IMR-90 (cell line): Measurements from ENCODE around the gene THPO. TPM values are rescaled to one million over a fixed set of nuclear protein-coding genes. Genes with fewer than 3 reads are reported as not detected.

ENCODE experiments used
- ATAC-seq: fragments of 200-7000 bp; cut with Tn5 transposase; 2 replicates; pipeline ENCODE4 v1.9.1; 2020; ENCODE audit warnings: low read depth, mild to moderate bottlenecking, moderate library complexity
- BruUV-seq: library from RNA; stranded (reverse); fragments of 400-500 nt; replicated peaks from 2 replicates; lab custom pipeline; 2021; lab: Mats Ljungman, UMichigan
- CTCF ChIA-PET: fragments of 300-600 bp; formaldehyde crosslinking; extraction: SDS; loops from one replicate; lab custom pipeline; 2021; ENCODE audit warnings: antibody characterized with exemption; lab: Yijun Ruan, JAX
- POLR2A ChIA-PET: fragments of 300-600 bp; sonication (Branson Sonifier 250); formaldehyde crosslinking; loops from one replicate; lab custom pipeline; 2022; ENCODE audit warnings: antibody characterized with exemption; ENCODE audit not compliant: unreplicated experiment; lab: Charles Lee
- DNase-seq: peaks from one replicate; pipeline ENCODE4 v3.0.0; 2013
- H2AFZ ChIP-seq: replicated peaks from 2 replicates; pipeline ENCODE3; 2013; ENCODE audit warnings: low read length, mild to moderate bottlenecking; ENCODE audit not compliant: poor library complexity
- H2AK5ac ChIP-seq: 2 replicates; pipeline ENCODE4 v1.6.1; 2013; ENCODE audit warnings: low read depth, low read length, inconsistent platforms
- H2AK9ac ChIP-seq: replicated peaks from 2 replicates; pipeline ENCODE3; 2013; ENCODE audit warnings: mild to moderate bottlenecking, low read depth, low read length, moderate library complexity; ENCODE audit not compliant: poor library complexity
- H2BK120ac ChIP-seq: 2 replicates; pipeline ENCODE4 v1.6.1; 2013; ENCODE audit warnings: low read depth, low read length, inconsistent platforms
- H2BK15ac ChIP-seq: 3 replicates; pipeline ENCODE4 v1.6.1; 2013; ENCODE audit warnings: low read depth, low read length, inconsistent platforms
- H2BK20ac ChIP-seq: 2 replicates; pipeline ENCODE4 v1.6.1; 2013; ENCODE audit warnings: low read depth, mild to moderate bottlenecking, inconsistent platforms, low read length, moderate library complexity
- H2BK5ac ChIP-seq: 2 replicates; pipeline ENCODE4 v1.6.1; 2013; ENCODE audit warnings: mild to moderate bottlenecking, low read depth, low read length, inconsistent platforms; ENCODE audit not compliant: poor library complexity, severe bottlenecking
- H3K14ac ChIP-seq: replicated peaks from 2 replicates; pipeline ENCODE4 v1.6.1; 2013; ENCODE audit warnings: low read depth, low read length, inconsistent platforms
- H3K18ac ChIP-seq: 2 replicates; pipeline ENCODE4 v1.6.1; 2013; ENCODE audit warnings: low read depth, low read length, control low read depth
- H3K23ac ChIP-seq: 2 replicates; pipeline ENCODE4 v1.6.1; 2013; ENCODE audit warnings: low read depth, low read length, inconsistent platforms
- H3K27ac ChIP-seq: 2 replicates; pipeline ENCODE4 v1.5.1; 2013; ENCODE audit warnings: mild to moderate bottlenecking, control low read depth, low read length; ENCODE audit not compliant: insufficient read depth
- H3K27me3 ChIP-seq: 2 replicates; pipeline ENCODE4 v1.6.1; 2013; ENCODE audit warnings: low read length; ENCODE audit not compliant: control insufficient read depth, insufficient read depth
- H3K36me3 ChIP-seq: 2 replicates; pipeline ENCODE4 v1.6.1; 2013; ENCODE audit warnings: low read length, mixed read lengths; ENCODE audit not compliant: control insufficient read depth, insufficient read depth
- H3K4ac ChIP-seq: 2 replicates; pipeline ENCODE4 v1.6.1; 2013; ENCODE audit warnings: low read depth, low read length, inconsistent platforms
- H3K4me1 ChIP-seq: 2 replicates; pipeline ENCODE4 v1.6.1; 2013; ENCODE audit warnings: low read length, mixed read lengths; ENCODE audit not compliant: control insufficient read depth, insufficient read depth
- H3K4me2 ChIP-seq: 2 replicates; pipeline ENCODE4 v1.6.1; 2013; ENCODE audit warnings: low read depth, mild to moderate bottlenecking, control low read depth, low read length, moderate library complexity
- H3K4me3 ChIP-seq: 2 replicates; pipeline ENCODE4 v1.5.1; 2013; ENCODE audit warnings: low read depth, mild to moderate bottlenecking, control low read depth, low read length, moderate library complexity; ENCODE audit not compliant: insufficient read depth
- H3K56ac ChIP-seq: 2 replicates; pipeline ENCODE4 v1.6.1; 2013; ENCODE audit warnings: low read length, inconsistent platforms; ENCODE audit not compliant: insufficient read depth; ENCODE audit errors: extremely low read depth
- H3K79me1 ChIP-seq, 2 experiments: 2 replicates each; pipeline ENCODE4 v1.6.1; 2013; ENCODE audit warnings: low read length in 2 of 2, inconsistent platforms in 1 of 2, low read depth in 1 of 2
- H3K9ac ChIP-seq: 2 replicates; pipeline ENCODE4 v1.6.1; 2013; ENCODE audit warnings: low read depth, low read length, control low read depth
- H3K9me1 ChIP-seq: 2 replicates; pipeline ENCODE4 v1.6.1; 2013; ENCODE audit warnings: low read length, inconsistent platforms; ENCODE audit not compliant: insufficient read depth
- H3K9me3 ChIP-seq: 2 replicates; pipeline ENCODE4 v1.6.1; 2013; ENCODE audit warnings: low read length; ENCODE audit not compliant: control insufficient read depth, insufficient read depth
- H4K20me1 ChIP-seq: 2 replicates; pipeline ENCODE4 v1.6.1; 2013; ENCODE audit warnings: low read length, inconsistent platforms; ENCODE audit not compliant: insufficient read depth
- H4K5ac ChIP-seq: 2 replicates; pipeline ENCODE4 v1.6.1; 2013; ENCODE audit warnings: mild to moderate bottlenecking, low read depth, low read length, control low read depth
- H4K8ac ChIP-seq, 2 experiments: 2 replicates each; pipeline ENCODE4 v1.6.1; 2013; ENCODE audit warnings: low read depth in 2 of 2, low read length in 2 of 2, control low read depth in 1 of 2, inconsistent platforms in 1 of 2
- H4K91ac ChIP-seq: 2 replicates; pipeline ENCODE4 v1.6.1; 2013; ENCODE audit warnings: low read depth, low read length, inconsistent platforms; ENCODE audit not compliant: insufficient read depth
- CEBPB ChIP-seq: IDR thresholded peaks from 2 replicates; pipeline ENCODE4 v1.6.1; 2012; ENCODE audit warnings: low read depth, low read length, improper control_type of control experiment
- CHD1 ChIP-seq: IDR thresholded peaks from 2 replicates; pipeline ENCODE4 v1.6.1; 2012; ENCODE audit warnings: low read depth, low read length, improper control_type of control experiment
- MAFK ChIP-seq: IDR thresholded peaks from 2 replicates; pipeline ENCODE4 v1.6.1; 2012; ENCODE audit warnings: low read depth, low read length, improper control_type of control experiment
- POLR2A ChIP-seq: IDR thresholded peaks from 2 replicates; pipeline ENCODE4 v1.6.1; 2012; ENCODE audit warnings: mild to moderate bottlenecking, low read depth, low read length
- RAD21 ChIP-seq: IDR thresholded peaks from 2 replicates; pipeline ENCODE4 v1.6.1; 2012; ENCODE audit warnings: low read length, improper control_type of control experiment
- RCOR1 ChIP-seq: IDR thresholded peaks from 2 replicates; pipeline ENCODE4 v1.6.1; 2012; ENCODE audit warnings: mild to moderate bottlenecking, low read length, improper control_type of control experiment; ENCODE audit not compliant: insufficient replicate concordance
- RFX5 ChIP-seq: IDR thresholded peaks from 2 replicates; pipeline ENCODE4 v1.8.0; 2012; ENCODE audit warnings: low read depth, mild to moderate bottlenecking, low read length, moderate library complexity
- WGBS, 2 experiments: methylation state at CpG; one replicate each; pipeline versions ENCODE4 v1.1.5 to v1.1.7; 2013; ENCODE audit warnings: missing lambda C conversion rate in 2 of 2; ENCODE audit not compliant: insufficient read length in 1 of 2; ENCODE audit errors: extremely low coverage in 2 of 2; 5-methylcytosine and 5-hydroxymethylcytosine counted together
- dilution Hi-C: fragments of 300-500 bp; cut with HindIII; formaldehyde crosslinking; loops from one replicate; pipeline ENCODE4 v1.14.3; 2018; ENCODE audit warnings: low sequenced_read_pairs; ENCODE audit not compliant: unreplicated experiment
- in situ Hi-C: fragments of 300-500 bp; cut with MboI; formaldehyde crosslinking; loops from 3 replicates; pipeline ENCODE4 v1.14.3; 2019; ENCODE audit warnings: low sequenced_read_pairs, inconsistent platforms, mixed read lengths
- intact Hi-C: fragments of 100-400 bp; cut with micrococcal nuclease; formaldehyde crosslinking; loops from 2 replicates; pipeline ENCODE4 v1.10.0; 2022
- polyA plus RNA-seq, 3 experiments: library from polyadenylated mRNA; depleted of rRNA; stranded (reverse); fragments of >200 nt; gene quantifications; 2 replicates each; pipeline ENCODE4 v1.2.3, GENCODE V29; 2012; ENCODE audit warnings: low replicate concordance in 1 of 3
- total RNA-seq: library from RNA; depleted of rRNA; stranded (reverse); fragments of >200 nt; gene quantifications from 2 replicates; pipeline ENCODE4 v1.2.3, GENCODE V29; 2012
- TF ChIP-seq, protein P1 (sequence below): fragments of 150-350 bp; IDR thresholded peaks from 2 replicates; pipeline ENCODE4 v1.6.1; 2016; ENCODE audit warnings: low read depth, mild to moderate bottlenecking, low read length, moderate library complexity, borderline replicate concordance
- TF ChIP-seq, protein P2 (sequence below): fragments of 150-350 bp; IDR thresholded peaks from 2 replicates; pipeline ENCODE4 v1.6.1; 2017; ENCODE audit warnings: mild to moderate bottlenecking, antibody characterized with exemption, low read length, low read depth
- TF ChIP-seq, protein P3 (sequence below): conservative IDR thresholded peaks from 2 replicates; pipeline ENCODE4 v1.5.1; 2012; ENCODE audit warnings: mild to moderate bottlenecking, low read depth, low read length, improper control_type of control experiment

The THPO gene
- total and polyA plus RNA-seq, 2 of the 4 experiments (the other 2 are of a cell fraction): not detected

DNA sequence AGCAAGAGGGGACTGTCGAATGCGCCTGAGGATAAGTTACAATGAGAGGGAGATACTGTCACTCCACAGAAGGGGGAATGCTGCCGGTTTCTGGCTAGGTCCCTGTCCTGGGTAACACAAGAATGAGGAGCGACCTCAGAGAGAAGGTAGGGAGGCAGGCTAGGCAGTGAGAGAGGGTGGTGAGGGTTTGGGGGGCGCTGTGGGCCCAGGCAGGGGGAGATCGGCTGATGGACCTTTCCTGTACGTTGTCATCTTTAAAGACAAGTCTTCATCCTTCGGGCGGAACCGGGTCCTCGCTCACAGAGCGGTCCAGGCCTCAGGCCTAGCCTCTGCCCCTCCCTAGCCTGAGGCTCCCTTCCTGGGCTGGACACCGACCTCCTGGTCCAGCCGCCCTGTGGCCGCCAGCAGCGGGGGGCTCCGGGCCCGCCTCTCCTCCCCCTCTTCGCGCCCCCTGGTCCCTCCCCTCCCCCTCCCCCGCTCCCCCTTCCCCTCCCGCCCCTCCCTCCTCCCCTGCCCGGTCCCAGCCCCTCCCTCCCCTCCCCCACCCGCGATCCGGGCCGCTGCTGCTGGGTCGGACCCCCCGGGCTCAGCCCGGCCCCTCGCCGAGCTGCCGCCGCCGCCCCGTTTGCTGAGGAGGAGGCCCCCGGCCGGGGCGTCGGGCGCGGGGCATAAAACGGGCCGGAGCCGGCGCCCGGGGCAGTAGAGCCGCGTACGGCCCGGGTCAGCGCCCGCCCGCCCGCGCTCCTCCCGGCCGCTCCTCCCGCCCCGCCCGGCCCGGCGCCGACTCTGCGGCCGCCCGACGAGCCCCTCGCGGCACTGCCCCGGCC is 1.6 kb upstream of the THPO start, which contains the start of gene CHRD:
CHRD (plus strand) TSS at position 697 of the 827 bp plus-strand sequence. CDS start 265 bp downstream, outside the sequence.
- BruUV-seq: no TSS peak
- H3K4me2 ChIP-seq: peak within 1 kb of the TSS; percentile 34; the same call in 1 of the 2 replicates

More for the DNA sequence above, 1.6 kb upstream of the THPO start, which contains the start of gene CHRD:
- no peak within 1 kb of the TSS for H3K27ac ChIP-seq
- peaks cover 81% of the 10 kb centered on the region for H3K27me3 ChIP-seq
- no peaks in the 10 kb centered on the region for H4K20me1 ChIP-seq
- H2BK120ac ChIP-seq: no peak within 1 kb of the TSS
- no peaks in the 10 kb centered on the region for H3K9me1 ChIP-seq
- no peak within 1 kb of the TSS for H3K9ac ChIP-seq
- intact Hi-C loops (no loop called here), in situ Hi-C loops (loop anchor here (10.0 kb wide), 2 partner anchors 395 to 425 kb away; no protein-coding TSS in a partner anchor), dilution Hi-C loops (no loop called here)
- no peak within 1 kb of the TSS for H2BK20ac ChIP-seq
- H2AFZ ChIP-seq: peak within 1 kb of the TSS; percentile 56
- H3K9me3 ChIP-seq: no peaks in the 10 kb centered on the region
- POLR2A ChIA-PET: no interaction called here
- no peak within 1 kb of the TSS for H3K56ac ChIP-seq
- H3K79me1 ChIP-seq: no peaks in the 10 kb centered on the region
- H2AK9ac ChIP-seq: no peak within 1 kb of the TSS
- H3K18ac ChIP-seq: no peak within 1 kb of the TSS; the same call in 1 of the 2 replicates
- no peak within 1 kb of the TSS for H2AK5ac ChIP-seq
- ATAC-seq (peak; percentile 61), DNase-seq (no peak)
- peaks cover 2% of the 10 kb centered on the region; the same call in 1 of the 2 replicates for H3K4me1 ChIP-seq
- CTCF ChIA-PET: interaction anchor here (1.4 kb wide), 1 partner anchor 8 kb away, joined by 5 read pairs; no protein-coding TSS in a partner anchor
- H2BK5ac ChIP-seq: no peak within 1 kb of the TSS
- no peak within 1 kb of the TSS for H2BK15ac ChIP-seq
- no peak for TF ChIP-seq CEBPB
- TF ChIP-seq, protein P1, sequence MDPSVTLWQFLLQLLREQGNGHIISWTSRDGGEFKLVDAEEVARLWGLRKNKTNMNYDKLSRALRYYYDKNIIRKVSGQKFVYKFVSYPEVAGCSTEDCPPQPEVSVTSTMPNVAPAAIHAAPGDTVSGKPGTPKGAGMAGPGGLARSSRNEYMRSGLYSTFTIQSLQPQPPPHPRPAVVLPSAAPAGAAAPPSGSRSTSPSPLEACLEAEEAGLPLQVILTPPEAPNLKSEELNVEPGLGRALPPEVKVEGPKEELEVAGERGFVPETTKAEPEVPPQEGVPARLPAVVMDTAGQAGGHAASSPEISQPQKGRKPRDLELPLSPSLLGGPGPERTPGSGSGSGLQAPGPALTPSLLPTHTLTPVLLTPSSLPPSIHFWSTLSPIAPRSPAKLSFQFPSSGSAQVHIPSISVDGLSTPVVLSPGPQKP: no peak
- no peak for TF ChIP-seq CHD1
- no peak for TF ChIP-seq POLR2A
- no peak for TF ChIP-seq MAFK
- TF ChIP-seq, protein P2, sequence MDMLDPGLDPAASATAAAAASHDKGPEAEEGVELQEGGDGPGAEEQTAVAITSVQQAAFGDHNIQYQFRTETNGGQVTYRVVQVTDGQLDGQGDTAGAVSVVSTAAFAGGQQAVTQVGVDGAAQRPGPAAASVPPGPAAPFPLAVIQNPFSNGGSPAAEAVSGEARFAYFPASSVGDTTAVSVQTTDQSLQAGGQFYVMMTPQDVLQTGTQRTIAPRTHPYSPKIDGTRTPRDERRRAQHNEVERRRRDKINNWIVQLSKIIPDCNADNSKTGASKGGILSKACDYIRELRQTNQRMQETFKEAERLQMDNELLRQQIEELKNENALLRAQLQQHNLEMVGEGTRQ: no peak
- TF ChIP-seq, protein P3, sequence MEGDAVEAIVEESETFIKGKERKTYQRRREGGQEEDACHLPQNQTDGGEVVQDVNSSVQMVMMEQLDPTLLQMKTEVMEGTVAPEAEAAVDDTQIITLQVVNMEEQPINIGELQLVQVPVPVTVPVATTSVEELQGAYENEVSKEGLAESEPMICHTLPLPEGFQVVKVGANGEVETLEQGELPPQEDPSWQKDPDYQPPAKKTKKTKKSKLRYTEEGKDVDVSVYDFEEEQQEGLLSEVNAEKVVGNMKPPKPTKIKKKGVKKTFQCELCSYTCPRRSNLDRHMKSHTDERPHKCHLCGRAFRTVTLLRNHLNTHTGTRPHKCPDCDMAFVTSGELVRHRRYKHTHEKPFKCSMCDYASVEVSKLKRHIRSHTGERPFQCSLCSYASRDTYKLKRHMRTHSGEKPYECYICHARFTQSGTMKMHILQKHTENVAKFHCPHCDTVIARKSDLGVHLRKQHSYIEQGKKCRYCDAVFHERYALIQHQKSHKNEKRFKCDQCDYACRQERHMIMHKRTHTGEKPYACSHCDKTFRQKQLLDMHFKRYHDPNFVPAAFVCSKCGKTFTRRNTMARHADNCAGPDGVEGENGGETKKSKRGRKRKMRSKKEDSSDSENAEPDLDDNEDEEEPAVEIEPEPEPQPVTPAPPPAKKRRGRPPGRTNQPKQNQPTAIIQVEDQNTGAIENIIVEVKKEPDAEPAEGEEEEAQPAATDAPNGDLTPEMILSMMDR: no peak
- no peak for TF ChIP-seq RCOR1
- no peak for TF ChIP-seq RFX5
- no peak for TF ChIP-seq RAD21
- no peak within 1 kb of the TSS for H4K5ac ChIP-seq
- H3K14ac ChIP-seq: no peak within 1 kb of the TSS
- no peak within 1 kb of the TSS for H4K91ac ChIP-seq
- 28% methylated on average over 16 of the region's 71 CpGs; no CpG with 5 or more reads in 1 of the 2 experiments for WGBS, 2 experiments
- H3K36me3 ChIP-seq: no peaks in the 10 kb centered on the region
- H4K8ac ChIP-seq: no peak within 1 kb of the TSS
- H3K23ac ChIP-seq: peak within 1 kb of the TSS; percentile 31; the same call in 1 of the 2 replicates
- peak within 1 kb of the TSS; percentile 39; the same call in 1 of the 2 replicates for H3K4me3 ChIP-seq
- H3K4ac ChIP-seq: no peak within 1 kb of the TSS
